ENCODE results near the gene OXER1.

- TF ChIP-seq POLR2A (IDR thresholded peaks at IDR 0.05): no peak
- no peak for TF ChIP-seq CTCF (IDR thresholded peaks at IDR 0.05 in 4 of 5, conservative IDR thresholded peaks at IDR 0.05 in 1 of 5)
These were observed at the start of gene OXER1 for GRCh38 chr2:42764096-42764495.
